Thyroid gland (tissue), 4 donors: ENCODE results near the gene OR7A5.

Experiments used
- CTCF ChIP-seq, 6 experiments: fragments of 200-600 bp in 3 of 6; fragments of 450-650 bp in 3 of 6; sonication (generic) in 3 of 6; IDR thresholded peaks; one replicate each; pipeline ENCODE4 v1.5.1; 2016 to 2019; ENCODE audit warnings: antibody characterized with exemption in 6 of 6, mild to moderate bottlenecking in 2 of 6, inconsistent platforms in 1 of 6, moderate library complexity in 1 of 6
- POLR2A ChIP-seq, 2 donors: fragments of 450-650 bp; IDR thresholded peaks; one replicate each; pipeline ENCODE4 v1.6.1; 2017; ENCODE audit warnings: antibody characterized with exemption in 2 of 2, mild to moderate bottlenecking in 2 of 2, moderate library complexity in 1 of 2

DNA sequence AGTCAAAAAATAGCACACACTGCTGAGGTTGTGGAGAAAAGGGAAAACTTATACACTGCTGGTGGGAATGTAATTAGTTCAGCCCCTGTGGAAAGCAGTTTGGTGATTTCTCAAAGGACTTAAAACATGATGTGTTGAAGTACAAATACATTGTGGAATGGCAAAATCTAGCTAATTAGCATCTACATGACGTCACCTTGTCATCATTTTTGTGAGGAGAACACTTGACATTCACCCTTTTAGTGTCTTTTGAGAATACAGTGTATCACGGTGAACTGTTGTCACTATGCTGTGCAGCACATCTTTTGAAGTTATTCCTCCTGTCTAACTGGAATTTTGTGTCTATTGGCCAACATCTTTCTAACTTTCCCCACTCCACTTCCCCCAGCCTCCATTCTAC is 8.2 kb upstream of the OR7A5 start:
- no peak for TF ChIP-seq CTCF (IDR thresholded peaks at IDR 0.05)
- TF ChIP-seq POLR2A (IDR thresholded peaks at IDR 0.05) = no peak
